Dedifferentiated amniotic fluid mesenchymal stem cell (primary cell): ENCODE data around the gene SH3TC2.

Source experiments
- DNase-seq: peaks from one replicate; pipeline ENCODE4 v3.0.0-alpha.2; 2016; ENCODE audit errors: extremely low spot score

SH3TC2 gene

DNA sequence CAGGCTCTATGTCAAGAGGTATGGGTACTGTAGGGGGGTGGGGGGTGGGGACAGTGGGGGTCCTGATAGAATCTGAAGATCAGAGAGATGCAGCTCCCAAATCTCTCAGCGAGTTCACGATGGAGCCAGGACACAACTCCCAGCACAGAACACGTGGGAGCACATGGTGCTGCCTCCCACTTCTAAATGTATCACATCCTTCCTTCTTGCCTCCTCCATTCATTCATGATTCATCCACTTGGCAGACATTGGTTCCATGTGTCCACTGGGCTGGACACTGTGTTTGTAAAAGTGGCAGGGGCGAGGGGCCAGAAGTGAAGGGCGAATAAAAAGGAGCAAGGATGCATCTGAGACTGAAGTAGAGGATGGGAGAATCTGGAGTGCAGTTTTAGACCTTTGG, 33.9 kb downstream of the SH3TC2 start:
- no peak for DNase-seq

DNA sequence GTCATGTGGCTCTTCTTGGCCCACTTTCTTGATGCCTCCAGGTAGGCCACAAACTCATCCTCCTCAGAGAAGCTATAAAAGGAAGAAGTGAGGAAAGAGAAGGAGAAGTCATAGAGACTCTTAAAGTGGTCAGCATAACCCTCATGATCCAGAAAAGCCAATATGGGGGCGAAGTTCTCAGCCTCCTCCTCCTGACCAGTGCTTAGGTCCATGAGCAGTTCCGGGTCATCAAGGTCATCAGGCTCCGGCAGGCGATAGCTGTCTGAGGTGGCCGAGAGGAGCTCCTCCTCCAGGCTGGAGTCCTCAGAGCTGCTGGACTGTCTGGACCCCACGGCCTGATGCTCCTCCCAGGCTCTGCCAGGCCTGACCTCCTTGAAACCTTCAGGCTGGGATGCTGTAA, 34.7 kb downstream of the SH3TC2 start:
- DNase-seq: no peak

DNA sequence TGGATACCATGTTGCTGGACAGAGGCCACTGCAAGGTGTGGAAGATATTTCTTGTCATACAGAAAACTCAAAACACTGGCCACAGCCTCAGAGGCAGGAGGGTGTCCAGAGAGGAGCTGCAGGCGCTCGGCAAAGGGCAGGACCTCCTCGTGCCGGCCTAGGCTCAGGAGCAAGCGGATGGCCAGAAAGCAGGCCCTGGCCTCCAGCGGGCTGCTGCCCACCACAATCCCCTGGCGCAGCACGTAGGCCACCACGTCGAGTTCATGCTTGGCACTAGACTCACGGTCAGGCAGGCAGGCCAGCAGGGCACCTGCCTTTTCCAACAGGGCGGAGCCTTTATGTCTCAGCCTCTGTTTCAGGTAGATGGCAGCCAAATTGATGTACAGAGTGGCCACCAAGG, 35.2 kb downstream of the SH3TC2 start:
- no peak for DNase-seq

DNA sequence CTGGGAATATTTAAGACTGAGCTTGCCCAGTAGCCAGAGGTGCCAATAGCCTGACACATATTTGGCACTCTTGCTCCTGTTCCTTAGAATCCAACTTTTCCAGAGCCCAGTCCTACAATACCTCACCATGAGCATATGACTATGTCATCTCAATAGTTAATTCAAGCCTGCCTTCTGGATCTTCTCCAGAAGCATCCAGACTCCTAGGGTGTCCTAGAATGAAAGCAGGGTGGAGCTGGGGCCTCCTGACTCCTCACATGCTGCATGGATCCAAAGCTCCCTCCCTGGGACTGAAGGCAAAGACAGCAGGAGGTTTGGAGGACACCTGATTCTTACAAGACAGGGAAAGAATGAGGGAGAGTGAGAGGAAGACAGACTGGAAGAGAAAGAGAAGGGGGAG, 37.9 kb downstream of the SH3TC2 start:
- DNase-seq: no peak

- DNase-seq: no peak
Measured at GRCh38 chr5:149024477-149024876, 38.4 kb downstream of the SH3TC2 start.

DNA sequence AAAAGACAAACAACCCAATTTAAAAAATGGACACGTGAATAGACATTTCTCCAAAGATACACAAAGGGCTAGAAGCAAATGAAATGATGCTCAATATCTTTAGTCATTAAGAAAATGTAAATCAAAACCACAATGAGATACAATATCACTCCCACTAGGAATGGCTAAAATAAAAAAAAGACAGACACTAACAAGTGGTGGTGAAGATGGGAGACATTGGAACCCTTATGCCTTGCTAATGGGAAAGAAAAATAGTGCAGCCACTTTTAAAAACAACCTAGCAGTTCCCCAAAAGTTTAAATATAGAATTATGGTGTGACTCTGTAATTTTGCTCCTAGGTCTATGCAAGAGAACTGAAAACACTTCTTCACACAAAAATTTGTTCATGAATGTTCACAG, 40.7 kb downstream of the SH3TC2 start:
- no peak for DNase-seq

DNA sequence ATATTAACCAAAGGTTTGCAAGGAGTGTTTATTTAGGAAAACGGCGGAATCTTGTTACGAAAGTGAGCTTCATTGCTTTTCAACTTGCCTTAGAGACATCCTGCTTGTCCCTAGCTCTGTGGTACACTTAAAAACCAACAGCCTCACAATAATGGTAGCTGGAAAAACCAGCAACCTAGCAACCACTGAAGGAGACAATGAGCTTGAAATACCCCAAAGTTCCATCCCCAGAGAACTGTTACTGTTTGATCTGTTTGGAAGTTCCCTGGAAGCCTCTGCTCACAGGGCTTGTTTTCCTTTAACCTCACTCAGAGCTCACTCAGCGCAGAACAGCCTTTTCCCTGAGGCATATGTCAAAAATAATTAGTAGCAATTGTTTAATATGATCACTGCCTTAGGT, 43.2 kb downstream of the SH3TC2 start:
- DNase-seq: no peak

- no peak for DNase-seq
Measured at GRCh38 chr5:149018909-149019443, 43.9 kb downstream of the SH3TC2 start.

GRCh38 chr5:149017636-149018035, 45.2 kb downstream of the SH3TC2 start:
- no peak for DNase-seq

DNA sequence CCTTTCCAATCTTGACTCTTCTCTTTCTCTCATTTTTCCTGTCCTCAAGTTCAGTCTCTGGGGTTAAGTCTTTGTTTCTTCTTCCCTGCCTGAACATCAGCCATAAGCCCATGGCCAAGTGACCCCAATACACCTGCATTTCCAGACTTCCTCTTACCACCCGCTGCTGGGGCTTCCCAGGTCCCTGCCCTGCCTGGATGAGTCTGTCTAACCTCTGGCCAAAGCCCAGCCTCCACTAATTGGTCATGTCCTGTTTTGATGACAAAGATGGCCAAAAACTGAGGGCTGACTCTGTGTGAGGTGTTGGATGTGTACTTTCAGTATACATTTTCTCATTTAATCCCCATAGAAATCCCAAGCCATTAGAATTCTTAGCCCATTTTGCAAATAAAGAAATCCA, 47.3 kb downstream of the SH3TC2 start:
- no peak for DNase-seq

DNA sequence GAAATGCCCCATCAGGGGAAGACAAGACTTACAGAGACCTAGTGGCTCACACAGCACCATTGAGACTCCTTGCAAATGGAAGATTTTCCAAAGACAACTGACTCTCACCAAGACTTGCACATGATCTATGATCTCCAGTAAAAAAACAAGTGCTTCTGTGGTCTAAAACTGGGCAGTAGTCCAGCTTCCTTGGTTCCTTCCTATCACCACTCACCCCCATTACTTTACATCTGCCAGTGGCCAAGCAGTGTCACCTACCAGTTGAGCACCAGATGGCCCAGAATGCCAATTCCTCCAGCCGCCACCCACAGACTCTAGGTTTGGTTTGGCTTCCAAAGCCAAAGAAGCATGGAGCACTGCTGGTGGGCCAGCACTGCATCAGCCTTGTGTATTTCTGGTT, 47.7 kb downstream of the SH3TC2 start:
- DNase-seq: no peak

GRCh38 chr5:149014571-149015031, 48.3 kb downstream of the SH3TC2 start:
- no peak for DNase-seq

- DNase-seq: no peak
Measured at GRCh38 chr5:149013796-149014195, 49.1 kb downstream of the SH3TC2 start.

- no peak for DNase-seq
Measured at GRCh38 chr5:149012350-149012749, 50.5 kb downstream of the SH3TC2 start.

GRCh38 chr5:149011728-149012127, 51.1 kb downstream of the SH3TC2 start:
- no peak for DNase-seq

DNA sequence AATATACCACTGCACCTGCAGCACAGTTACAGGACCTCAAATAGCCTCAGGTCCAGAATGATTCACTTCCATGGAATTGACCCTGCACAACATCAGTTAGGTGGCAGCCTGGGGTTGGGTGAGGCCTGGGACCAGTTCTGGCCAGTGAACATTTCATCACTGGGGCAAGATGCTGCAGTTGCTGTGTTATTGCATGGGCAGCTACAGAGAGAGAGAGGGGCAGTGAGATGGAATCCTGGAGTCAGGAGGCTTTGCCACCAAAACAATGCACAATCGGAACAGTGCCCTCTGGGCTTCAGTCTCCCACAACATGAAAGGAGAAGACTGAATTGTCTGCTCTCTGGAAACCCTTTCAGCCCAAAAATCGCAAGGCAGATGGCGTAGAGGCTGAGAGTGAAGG, 51.8 kb downstream of the SH3TC2 start:
- peak; percentile 26 for DNase-seq

DNA sequence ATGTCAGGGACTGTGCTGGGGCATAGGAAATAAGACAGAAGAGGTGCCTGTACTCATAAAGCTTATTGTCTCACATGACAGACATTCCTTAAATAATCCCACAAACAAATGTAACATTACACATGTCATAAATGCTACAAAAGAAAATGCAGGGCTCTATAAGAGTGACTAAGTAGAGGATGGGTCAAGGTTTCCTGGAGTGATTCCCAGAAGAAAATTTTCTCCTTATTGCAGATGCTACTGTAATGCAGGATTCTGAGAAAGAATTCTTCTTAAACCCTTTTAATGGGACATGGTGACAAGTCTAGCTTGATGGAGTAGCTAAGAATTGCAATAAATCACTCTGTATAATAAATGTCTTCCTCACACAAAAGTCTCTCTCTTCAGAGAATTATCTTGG, 55.7 kb downstream of the SH3TC2 start:
- DNase-seq: peak; percentile 63

DNA sequence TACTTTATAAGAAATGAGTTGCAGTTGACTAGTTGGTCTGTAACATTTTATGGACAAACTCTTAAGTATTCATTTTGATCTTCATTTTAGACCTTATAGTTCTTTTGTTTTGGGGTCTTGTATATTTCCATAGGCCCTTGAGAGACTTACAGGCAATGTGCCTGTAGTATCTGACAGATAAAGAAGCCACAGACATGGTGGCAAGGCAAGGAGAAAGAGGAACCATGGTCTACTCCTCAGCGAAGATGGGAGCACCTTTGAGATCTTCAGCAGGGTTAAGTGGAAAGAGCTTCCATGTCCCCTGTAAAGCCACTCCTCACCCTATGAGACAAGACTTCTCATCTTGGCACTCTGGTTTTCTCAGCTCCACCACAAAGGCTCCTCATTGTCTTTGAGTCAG, 56.4 kb downstream of the SH3TC2 start:
- no peak for DNase-seq

- peak; percentile 45 for DNase-seq
Measured at GRCh38 chr5:149005077-149005892, 57.6 kb downstream of the SH3TC2 start.

- DNase-seq: no peak
Measured at GRCh38 chr5:149004559-149004958, 58.3 kb downstream of the SH3TC2 start.

GRCh38 chr5:149002761-149003689, 59.8 kb downstream of the SH3TC2 start:
- DNase-seq: no peak

GRCh38 chr5:149002053-149002452, 60.8 kb downstream of the SH3TC2 start:
- peak; percentile 97 for DNase-seq

GRCh38 chr5:149001162-149001561, 61.7 kb downstream of the SH3TC2 start:
- no peak for DNase-seq
